Measurements from ENCODE around the gene DUSP23.

DUSP23 gene

GRCh38 chr1:159756397-159756796, 24.4 kb upstream of the DUSP23 start:
- Histone ChIP-seq H4K20me1 (ENCODE audit: insufficient read depth, low read length) (no peaks in the 10 kb centered on the region), H3K4me3 (ENCODE audit: low read length) (no peak overlapping the region), H3K36me3 (replicated peaks; ENCODE audit: low read depth, low read length) (no peaks in the 10 kb centered on the region), H2AFZ (ENCODE audit: low read depth, low read length) (no peak overlapping the region), H3K4me1 (ENCODE audit: low read length) (no peaks in the 10 kb centered on the region), H3K4me2 (ENCODE audit: low read length) (no peak overlapping the region), H3K27me3 (ENCODE audit: low read depth, low read length) (no peaks in the 10 kb centered on the region), H3K27ac (ENCODE audit: low read length) (no peak overlapping the region), H3K9me3 (ENCODE audit: insufficient read depth, low read length) (no peaks in the 10 kb centered on the region), H3K79me2 (ENCODE audit: low read length) (no peaks in the 10 kb centered on the region), H3K9ac (ENCODE audit: low read length) (no peak overlapping the region)
- TF ChIP-seq CTCF (IDR thresholded peaks at IDR 0.05; ENCODE audit: low read depth, low read length) (no peak), EZH2phosphoT487 (IDR thresholded peaks at IDR 0.05; ENCODE audit: low read depth) (no peak)

- TF ChIP-seq CTCF (IDR thresholded peaks at IDR 0.05; ENCODE audit: low read depth, low read length), result no peak
- no peak overlapping the region for H3K4me2 ChIP-seq (ENCODE audit: low read length)
These were observed 17.1 kb upstream of the DUSP23 start for GRCh38 chr1:159763686-159764085.

GRCh38 chr1:159765806-159766205, 15.0 kb upstream of the DUSP23 start:
- H3K27me3 ChIP-seq (ENCODE audit: low read depth, low read length), result no peaks in the 10 kb centered on the region
- no peak for TF ChIP-seq EZH2phosphoT487 (IDR thresholded peaks at IDR 0.05; ENCODE audit: low read depth)
- no peak for TF ChIP-seq CTCF (IDR thresholded peaks at IDR 0.05; ENCODE audit: low read depth, low read length)
- H3K36me3 ChIP-seq (replicated peaks; ENCODE audit: low read depth, low read length), result no peaks in the 10 kb centered on the region
- no peak overlapping the region for H3K27ac ChIP-seq (ENCODE audit: low read length)
- H3K79me2 ChIP-seq (ENCODE audit: low read length), result no peaks in the 10 kb centered on the region
- H3K9ac ChIP-seq (ENCODE audit: low read length), result no peak overlapping the region
- H2AFZ ChIP-seq (ENCODE audit: low read depth, low read length), result no peak overlapping the region
- no peak overlapping the region for H3K4me2 ChIP-seq (ENCODE audit: low read length)
- no peaks in the 10 kb centered on the region for H3K9me3 ChIP-seq (ENCODE audit: insufficient read depth, low read length)
- no peak overlapping the region for H3K4me3 ChIP-seq (ENCODE audit: low read length)
- no peaks in the 10 kb centered on the region for H3K4me1 ChIP-seq (ENCODE audit: low read length)
- H4K20me1 ChIP-seq (ENCODE audit: insufficient read depth, low read length), result no peaks in the 10 kb centered on the region

More at GRCh38 chr1:159763686-159764085, 17.1 kb upstream of the DUSP23 start:
- Histone ChIP-seq H3K27me3 (ENCODE audit: low read depth, low read length) (no peaks in the 10 kb centered on the region), H3K4me1 (ENCODE audit: low read length) (no peaks in the 10 kb centered on the region), H2AFZ (ENCODE audit: low read depth, low read length) (no peak overlapping the region), H3K9me3 (ENCODE audit: insufficient read depth, low read length) (no peaks in the 10 kb centered on the region), H4K20me1 (ENCODE audit: insufficient read depth, low read length) (no peaks in the 10 kb centered on the region), H3K27ac (ENCODE audit: low read length) (no peak overlapping the region), H3K4me3 (ENCODE audit: low read length) (no peak overlapping the region), H3K36me3 (replicated peaks; ENCODE audit: low read depth, low read length) (no peaks in the 10 kb centered on the region), H3K79me2 (ENCODE audit: low read length) (no peaks in the 10 kb centered on the region), H3K9ac (ENCODE audit: low read length) (no peak overlapping the region)

GRCh38 chr1:159771127-159771895, 9.5 kb upstream of the DUSP23 start:
- TF ChIP-seq CTCF (IDR thresholded peaks at IDR 0.05; ENCODE audit: low read depth, low read length), result no peak
- TF ChIP-seq EZH2phosphoT487 (IDR thresholded peaks at IDR 0.05; ENCODE audit: low read depth), result no peak
- no peaks in the 10 kb centered on the region for H3K27me3 ChIP-seq (ENCODE audit: low read depth, low read length)
- peaks cover 15% of the 10 kb centered on the region for H3K4me1 ChIP-seq (ENCODE audit: low read length)
- no peaks in the 10 kb centered on the region for H3K79me2 ChIP-seq (ENCODE audit: low read length)
- H3K9ac ChIP-seq (ENCODE audit: low read length), result no peak overlapping the region
- no peak overlapping the region for H3K27ac ChIP-seq (ENCODE audit: low read length)
- H2AFZ ChIP-seq (ENCODE audit: low read depth, low read length), result no peak overlapping the region
- no peak overlapping the region for H3K4me2 ChIP-seq (ENCODE audit: low read length)
- no peak overlapping the region for H3K4me3 ChIP-seq (ENCODE audit: low read length)
- no peaks in the 10 kb centered on the region for H3K36me3 ChIP-seq (replicated peaks; ENCODE audit: low read depth, low read length)
- H3K9me3 ChIP-seq (ENCODE audit: insufficient read depth, low read length), result no peaks in the 10 kb centered on the region
- no peaks in the 10 kb centered on the region for H4K20me1 ChIP-seq (ENCODE audit: insufficient read depth, low read length)

All from OCI-LY3 (cell line).